Suprapubic skin (tissue), 4 donors: ENCODE data around the gene DUSP11. TPM values are rescaled to one million over a fixed set of nuclear protein-coding genes. Genes with fewer than 3 reads are reported as not detected.
"Not testable (repeated sequence)": the region's sequence is repeated elsewhere in the genome, so short reads cannot be mapped to it uniquely, and the experiment has no call there.

Source experiments
- DNase-seq, 2 donors: peaks; one replicate each; pipeline ENCODE4 v3.0.0-alpha.2; 2019; ENCODE audit warnings: low spot score in 2 of 2
- H3K27ac ChIP-seq: fragments of 200-600 bp; sonication (generic); one replicate; pipeline ENCODE4 v1.5.1; 2019
- H3K27me3 ChIP-seq: fragments of 200-600 bp; sonication (generic); one replicate; pipeline ENCODE4 v1.5.1; 2019
- H3K36me3 ChIP-seq: fragments of 200-600 bp; sonication (generic); one replicate; pipeline ENCODE4 v1.5.1; 2019
- H3K4me1 ChIP-seq: fragments of 200-600 bp; sonication (generic); one replicate; pipeline ENCODE4 v1.5.1; 2019
- H3K4me3 ChIP-seq: fragments of 200-600 bp; sonication (generic); one replicate; pipeline ENCODE4 v1.5.1; 2019; ENCODE audit warnings: mild to moderate bottlenecking
- H3K9me3 ChIP-seq: fragments of 200-600 bp; sonication (generic); one replicate; pipeline ENCODE4 v1.5.1; 2019
- EP300 ChIP-seq: sonication (generic); formaldehyde crosslinking; IDR thresholded peaks from one replicate; pipeline ENCODE4 v1.6.1; 2017; ENCODE audit warnings: antibody characterized with exemption
- POLR2A ChIP-seq, 2 donors: fragments of 450-650 bp; IDR thresholded peaks; one replicate each; pipeline ENCODE4 v1.6.1; 2017; ENCODE audit warnings: antibody characterized with exemption in 2 of 2, mild to moderate bottlenecking in 2 of 2, moderate library complexity in 2 of 2
- POLR2AphosphoS5 ChIP-seq, 3 donors: sonication (generic); formaldehyde crosslinking; IDR thresholded peaks; one replicate each; pipeline ENCODE4 v1.6.1; 2017; ENCODE audit warnings: antibody characterized with exemption in 3 of 3
- WGBS: methylation state at CpG from one replicate; pipeline ENCODE4 v1.1.5; 2018; 5-methylcytosine and 5-hydroxymethylcytosine counted together
- total RNA-seq, 4 donors: library from RNA; depleted of rRNA; stranded (reverse); fragments of >200 nt; gene quantifications; one replicate each; pipeline ENCODE4 v1.1.0, GENCODE V29; 2016
- TF ChIP-seq, protein P1 (sequence below), 2 donors: fragments of 200-600 bp in 1 of 2; fragments of 450-650 bp in 1 of 2; sonication (generic) in 1 of 2; IDR thresholded peaks; one replicate each; pipeline ENCODE4 v1.5.1; 2016 to 2019; ENCODE audit warnings: antibody characterized with exemption in 2 of 2, mild to moderate bottlenecking in 1 of 2, moderate library complexity in 1 of 2

DUSP11 gene
- total RNA-seq, 4 donors from 2014 or later, result 45.6 to 59.1 (median 57.0) TPM

DNA sequence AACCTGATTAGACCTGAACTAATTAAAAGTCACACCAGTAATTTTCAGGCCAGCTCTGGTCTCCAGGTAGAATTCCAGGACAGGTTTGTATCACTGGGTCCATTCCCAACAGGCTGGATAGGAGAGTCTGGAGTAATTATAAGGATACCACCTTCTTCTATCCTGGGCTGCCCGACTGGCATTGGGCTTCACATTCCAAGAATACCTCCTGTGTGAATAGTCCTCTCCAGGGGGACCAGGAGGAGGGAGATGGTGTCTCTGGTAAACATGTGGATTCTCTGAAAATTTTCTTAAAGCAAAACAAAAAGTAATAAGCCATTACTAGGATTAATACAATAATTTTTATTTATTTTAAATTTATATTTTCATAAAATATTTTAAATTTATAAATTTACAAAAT is 17.3 kb downstream of the DUSP11 start:
- H3K4me3 ChIP-seq, result no peak overlapping the region
- peaks cover 2% of the 10 kb centered on the region for H3K4me1 ChIP-seq
- no peak overlapping the region for H3K27ac ChIP-seq
- TF ChIP-seq, protein P1, sequence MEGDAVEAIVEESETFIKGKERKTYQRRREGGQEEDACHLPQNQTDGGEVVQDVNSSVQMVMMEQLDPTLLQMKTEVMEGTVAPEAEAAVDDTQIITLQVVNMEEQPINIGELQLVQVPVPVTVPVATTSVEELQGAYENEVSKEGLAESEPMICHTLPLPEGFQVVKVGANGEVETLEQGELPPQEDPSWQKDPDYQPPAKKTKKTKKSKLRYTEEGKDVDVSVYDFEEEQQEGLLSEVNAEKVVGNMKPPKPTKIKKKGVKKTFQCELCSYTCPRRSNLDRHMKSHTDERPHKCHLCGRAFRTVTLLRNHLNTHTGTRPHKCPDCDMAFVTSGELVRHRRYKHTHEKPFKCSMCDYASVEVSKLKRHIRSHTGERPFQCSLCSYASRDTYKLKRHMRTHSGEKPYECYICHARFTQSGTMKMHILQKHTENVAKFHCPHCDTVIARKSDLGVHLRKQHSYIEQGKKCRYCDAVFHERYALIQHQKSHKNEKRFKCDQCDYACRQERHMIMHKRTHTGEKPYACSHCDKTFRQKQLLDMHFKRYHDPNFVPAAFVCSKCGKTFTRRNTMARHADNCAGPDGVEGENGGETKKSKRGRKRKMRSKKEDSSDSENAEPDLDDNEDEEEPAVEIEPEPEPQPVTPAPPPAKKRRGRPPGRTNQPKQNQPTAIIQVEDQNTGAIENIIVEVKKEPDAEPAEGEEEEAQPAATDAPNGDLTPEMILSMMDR (IDR thresholded peaks at IDR 0.05), result no peak
- TF ChIP-seq POLR2A (IDR thresholded peaks at IDR 0.05), result no peak
- H3K27me3 ChIP-seq, result no peaks in the 10 kb centered on the region
- peaks cover 83% of the 10 kb centered on the region for H3K36me3 ChIP-seq
- DNase-seq, result no peak
- WGBS, result 91% methylated on average over 1 of the region's 1 CpG
- no peaks in the 10 kb centered on the region for H3K9me3 ChIP-seq

DNA sequence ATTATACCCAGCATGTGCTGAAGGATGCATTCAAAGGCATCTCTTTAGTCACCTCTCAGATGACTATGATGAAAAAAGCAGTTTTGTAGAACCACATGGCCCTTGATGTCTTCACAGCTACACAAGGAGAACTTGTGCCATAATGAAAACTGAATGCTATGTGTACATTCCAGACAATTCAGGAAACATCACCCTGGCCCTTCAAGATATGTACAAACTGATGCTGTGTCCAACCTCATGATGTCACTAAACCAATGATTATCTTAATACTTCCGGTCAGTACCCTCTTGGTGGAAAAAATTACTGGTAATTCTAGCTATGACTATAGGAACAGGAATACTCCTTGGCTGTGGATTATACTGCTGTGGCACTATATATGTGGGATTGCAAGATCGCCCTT is 20.0 kb downstream of the DUSP11 start:
- Histone ChIP-seq H3K27me3 (no peaks in the 10 kb centered on the region), H3K4me3 (no peak overlapping the region), H3K36me3 (peaks cover 82% of the 10 kb centered on the region), H3K4me1 (peaks cover 2% of the 10 kb centered on the region), H3K27ac (no peak overlapping the region), H3K9me3 (no peaks in the 10 kb centered on the region)
- no peak for DNase-seq
- TF ChIP-seq, protein P1 (IDR thresholded peaks at IDR 0.05), result no peak
- TF ChIP-seq EP300 (no peak), POLR2A (IDR thresholded peaks at IDR 0.05) (no peak)
- WGBS, result 86% methylated on average over 2 of the region's 2 CpGs

DNA sequence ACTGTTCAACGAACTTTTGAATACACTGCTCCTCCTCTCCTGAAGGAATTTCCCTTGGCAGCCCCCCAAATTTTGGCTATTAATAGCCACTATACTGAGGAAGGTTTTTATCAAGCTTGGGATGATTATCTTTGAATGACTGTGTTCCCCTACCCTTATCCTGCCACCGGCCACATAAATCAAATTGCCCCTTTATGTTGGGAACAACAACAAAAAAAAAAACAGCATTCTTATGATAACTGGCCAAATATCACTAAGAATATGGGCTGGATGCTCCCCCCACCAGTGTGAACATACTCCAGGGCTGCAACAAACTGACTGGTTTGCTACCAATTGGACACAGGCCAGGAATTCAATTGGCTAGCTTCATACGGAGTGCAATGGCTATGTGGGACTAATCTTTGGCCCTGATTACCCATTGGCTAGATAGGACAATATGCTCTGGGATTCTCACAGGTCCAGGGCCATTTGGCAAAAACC is 20.6 kb downstream of the DUSP11 start:
- no peak overlapping the region for H3K4me3 ChIP-seq
- H3K9me3 ChIP-seq, result no peaks in the 10 kb centered on the region
- no peak overlapping the region for H3K27ac ChIP-seq
- TF ChIP-seq, protein P1 (IDR thresholded peaks at IDR 0.05), result no peak
- TF ChIP-seq POLR2AphosphoS5 (IDR thresholded peaks at IDR 0.05) (no peak), POLR2A (IDR thresholded peaks at IDR 0.05) (no peak), EP300 (no peak)
- peaks cover 82% of the 10 kb centered on the region for H3K36me3 ChIP-seq
- H3K27me3 ChIP-seq, result no peaks in the 10 kb centered on the region
- DNase-seq, result no peak
- H3K4me1 ChIP-seq, result peaks cover 2% of the 10 kb centered on the region
- WGBS, result 30% methylated on average over 3 of the region's 3 CpGs

DNA sequence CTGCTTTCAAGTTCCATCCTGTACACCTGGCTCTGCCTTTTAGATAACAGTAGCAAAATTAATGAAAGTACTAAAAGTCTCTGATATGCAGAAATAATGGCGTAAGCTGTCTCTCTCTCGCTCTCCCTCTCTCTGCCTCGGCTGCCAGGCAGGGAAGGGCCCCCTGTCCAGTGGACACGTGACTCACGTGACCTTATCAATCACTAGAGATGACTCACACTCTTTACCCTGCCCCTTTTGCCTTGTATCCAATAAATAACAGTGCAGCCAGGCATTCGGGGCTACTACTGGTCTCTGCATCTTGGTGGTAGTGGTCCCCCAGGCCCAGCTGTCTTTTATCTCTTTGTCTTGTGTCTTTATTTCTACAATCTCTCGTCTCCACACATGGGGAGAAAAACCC is 25.6 kb downstream of the DUSP11 start:
- WGBS, result 95% methylated on average over 7 of the region's 7 CpGs
- not testable (repeated sequence) for DNase-seq, H3K27me3 ChIP-seq, H3K4me1 ChIP-seq, H3K4me3 ChIP-seq, H3K9me3 ChIP-seq, H3K27ac ChIP-seq
- peaks cover 76% of the 10 kb centered on the region for H3K36me3 ChIP-seq

DNA sequence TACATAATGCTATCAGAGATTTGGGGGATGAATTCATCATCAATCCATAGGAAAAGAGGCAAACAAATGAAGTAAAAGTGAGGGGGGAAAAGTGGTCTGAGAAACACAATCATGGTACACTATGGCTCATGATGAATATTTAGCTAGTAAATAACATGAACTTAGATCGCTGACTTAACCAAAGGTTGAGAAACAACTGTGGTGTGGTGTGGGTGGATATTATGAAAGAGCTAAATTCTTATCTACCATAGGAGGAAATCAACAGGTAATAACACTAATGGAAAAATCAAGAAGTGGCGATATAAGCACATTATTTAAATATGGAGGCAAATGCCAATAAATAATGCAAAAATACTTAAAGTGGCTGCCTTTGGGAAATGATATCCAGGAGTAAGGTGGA is 30.6 kb downstream of the DUSP11 start:
- Histone ChIP-seq H3K4me1 (no peaks in the 10 kb centered on the region), H3K27ac (no peak overlapping the region), H3K9me3 (no peaks in the 10 kb centered on the region), H3K27me3 (no peaks in the 10 kb centered on the region), H3K36me3 (peaks cover 56% of the 10 kb centered on the region), H3K4me3 (no peak overlapping the region)
- no peak for DNase-seq
- TF ChIP-seq EP300 (no peak), POLR2A (IDR thresholded peaks at IDR 0.05) (no peak), POLR2AphosphoS5 (IDR thresholded peaks at IDR 0.05) (no peak)
- TF ChIP-seq, protein P1 (IDR thresholded peaks at IDR 0.05), result no peak
- WGBS, result 79% methylated on average over 2 of the region's 2 CpGs

GRCh38 chr2:73746877-73747208 is 33.1 kb downstream of the DUSP11 start:
- Histone ChIP-seq H3K36me3 (peaks cover 40% of the 10 kb centered on the region), H3K4me3 (no peak overlapping the region), H3K4me1 (no peaks in the 10 kb centered on the region), H3K27ac (no peak overlapping the region), H3K9me3 (no peaks in the 10 kb centered on the region), H3K27me3 (no peaks in the 10 kb centered on the region)
- WGBS, result 88% methylated on average over 3 of the region's 3 CpGs
- DNase-seq, result no peak
- TF ChIP-seq, protein P1 (IDR thresholded peaks at IDR 0.05), result no peak
- no peak for TF ChIP-seq EP300
- TF ChIP-seq POLR2A (IDR thresholded peaks at IDR 0.05), result no peak
- TF ChIP-seq POLR2AphosphoS5 (IDR thresholded peaks at IDR 0.05), result no peak
